Measurements from ENCODE around the gene FAM3D.

The FAM3D gene

GRCh38 chr3:58591517-58592510 is 74.8 kb downstream of the FAM3D start:
- DNase-seq (ENCODE audit: low read depth) = no peak

- no peak for DNase-seq (ENCODE audit: low read depth)
Measured at GRCh38 chr3:58588030-58588614, 78.5 kb downstream of the FAM3D start.

GRCh38 chr3:58586776-58587192 is 79.8 kb downstream of the FAM3D start:
- no peak for DNase-seq (ENCODE audit: low read depth)

- no peak for DNase-seq (ENCODE audit: low read depth)
Measured at GRCh38 chr3:58585994-58586393, 80.6 kb downstream of the FAM3D start.

- peak; percentile 52 for DNase-seq (ENCODE audit: low read depth)
Measured at GRCh38 chr3:58585005-58585786, 81.4 kb downstream of the FAM3D start.

GRCh38 chr3:58584690-58585004 is 81.9 kb downstream of the FAM3D start:
- DNase-seq (ENCODE audit: low read depth) = no peak
